Gastroesophageal sphincter (tissue), 3 donors: ENCODE results near the gene TRAF3.

Experiments used
- POLR2A ChIP-seq, 2 donors: fragments of 450-650 bp; IDR thresholded peaks; one replicate each; pipeline ENCODE4 v1.6.1; 2017; ENCODE audit warnings: antibody characterized with exemption in 2 of 2, mild to moderate bottlenecking in 2 of 2, moderate library complexity in 1 of 2
- POLR2AphosphoS5 ChIP-seq: sonication (generic); formaldehyde crosslinking; IDR thresholded peaks from one replicate; pipeline ENCODE4 v1.6.1; 2017; ENCODE audit warnings: antibody characterized with exemption
- TF ChIP-seq, protein P1 (sequence below), 4 experiments: fragments of 200-600 bp in 2 of 4; fragments of 450-650 bp in 2 of 4; sonication (generic) in 1 of 4; IDR thresholded peaks; one replicate each; pipeline ENCODE4 v1.5.1; 2017 to 2019; ENCODE audit warnings: antibody characterized with exemption in 4 of 4, mild to moderate bottlenecking in 2 of 4, moderate library complexity in 2 of 4

DNA sequence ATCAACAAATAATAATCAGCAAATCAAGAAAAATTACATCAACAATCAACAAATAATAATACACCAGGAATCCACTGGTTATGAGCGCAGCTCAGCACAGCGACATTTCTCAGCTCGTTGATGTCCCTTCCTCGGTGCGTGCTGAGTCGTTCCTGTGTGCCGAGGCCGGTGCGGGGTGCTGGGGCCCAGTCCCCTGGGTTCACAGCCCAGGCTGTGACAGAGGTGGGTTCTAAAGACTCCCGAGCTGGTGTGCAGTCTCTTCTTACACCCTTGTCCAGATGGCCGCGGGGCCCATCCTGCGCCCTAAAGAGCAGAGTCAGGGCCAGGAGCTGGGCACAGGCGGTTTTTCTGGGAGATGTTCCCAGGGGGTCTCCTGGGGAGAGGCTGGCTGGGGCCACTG is 26.9 kb upstream of the TRAF3 start:
- TF ChIP-seq, protein P1, sequence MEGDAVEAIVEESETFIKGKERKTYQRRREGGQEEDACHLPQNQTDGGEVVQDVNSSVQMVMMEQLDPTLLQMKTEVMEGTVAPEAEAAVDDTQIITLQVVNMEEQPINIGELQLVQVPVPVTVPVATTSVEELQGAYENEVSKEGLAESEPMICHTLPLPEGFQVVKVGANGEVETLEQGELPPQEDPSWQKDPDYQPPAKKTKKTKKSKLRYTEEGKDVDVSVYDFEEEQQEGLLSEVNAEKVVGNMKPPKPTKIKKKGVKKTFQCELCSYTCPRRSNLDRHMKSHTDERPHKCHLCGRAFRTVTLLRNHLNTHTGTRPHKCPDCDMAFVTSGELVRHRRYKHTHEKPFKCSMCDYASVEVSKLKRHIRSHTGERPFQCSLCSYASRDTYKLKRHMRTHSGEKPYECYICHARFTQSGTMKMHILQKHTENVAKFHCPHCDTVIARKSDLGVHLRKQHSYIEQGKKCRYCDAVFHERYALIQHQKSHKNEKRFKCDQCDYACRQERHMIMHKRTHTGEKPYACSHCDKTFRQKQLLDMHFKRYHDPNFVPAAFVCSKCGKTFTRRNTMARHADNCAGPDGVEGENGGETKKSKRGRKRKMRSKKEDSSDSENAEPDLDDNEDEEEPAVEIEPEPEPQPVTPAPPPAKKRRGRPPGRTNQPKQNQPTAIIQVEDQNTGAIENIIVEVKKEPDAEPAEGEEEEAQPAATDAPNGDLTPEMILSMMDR (IDR thresholded peaks at IDR 0.05): no peak
- TF ChIP-seq POLR2A (IDR thresholded peaks at IDR 0.05) (no peak), POLR2AphosphoS5 (no peak)
